Uterus (tissue), 4 donors: Measurements from ENCODE around the gene LRRC37A3. TPM values are rescaled to one million over a fixed set of nuclear protein-coding genes. Genes with fewer than 3 reads are reported as not detected.
"Not testable (repeated sequence)": the region's sequence is repeated elsewhere in the genome, so short reads cannot be mapped to it uniquely, and the experiment has no call there.

Experiments used
- DNase-seq, 2 donors: peaks; one replicate each; pipeline ENCODE4 v3.0.0-alpha.2; 2019 to 2020
- H3K27ac ChIP-seq, 2 donors: fragments of 200-600 bp; sonication (generic); 1 replicate in 1 of 2; 2 replicates in 1 of 2; pipeline ENCODE4 v1.5.1; 2016 to 2018
- H3K27me3 ChIP-seq, 2 donors: fragments of 200-600 bp; sonication (generic); one replicate each; pipeline ENCODE4 v1.5.1; 2018 to 2019; ENCODE audit warnings: control low read depth in 1 of 2
- H3K36me3 ChIP-seq, 2 donors: fragments of 200-600 bp; sonication (generic); one replicate each; pipeline ENCODE4 v1.5.1; 2019; ENCODE audit warnings: control low read depth in 1 of 2
- H3K4me1 ChIP-seq, 2 donors: fragments of 200-600 bp; sonication (generic); one replicate each; pipeline ENCODE4 v1.5.1; 2018 to 2019; ENCODE audit warnings: control low read depth in 1 of 2
- H3K4me3 ChIP-seq, 2 donors: fragments of 200-600 bp; sonication (generic); 1 replicate in 1 of 2; 2 replicates in 1 of 2; pipeline ENCODE4 v1.5.1; 2018 to 2019; ENCODE audit warnings: mild to moderate bottlenecking in 1 of 2
- H3K9me3 ChIP-seq, 2 donors: fragments of 200-600 bp; sonication (generic); one replicate each; pipeline ENCODE4 v1.5.1; 2019; ENCODE audit warnings: control low read depth in 1 of 2
- CTCF ChIP-seq, 4 experiments: fragments of 200-600 bp in 2 of 4; fragments of 450-650 bp in 2 of 4; sonication (generic) in 2 of 4; IDR thresholded peaks; one replicate each; pipeline ENCODE4 v1.5.1; 2016 to 2019; ENCODE audit warnings: antibody characterized with exemption in 4 of 4, mild to moderate bottlenecking in 2 of 4, moderate library complexity in 1 of 4
- POLR2A ChIP-seq, 2 donors: fragments of 450-650 bp; IDR thresholded peaks; one replicate each; pipeline ENCODE4 v1.6.1; 2016; ENCODE audit warnings: antibody characterized with exemption in 2 of 2, mild to moderate bottlenecking in 1 of 2, moderate library complexity in 1 of 2
- intact Hi-C: fragments of 100-400 bp; cut with DNase I; formaldehyde crosslinking; loops from one replicate; pipeline ENCODE4 v1.15.1; 2023; ENCODE audit warnings: low total_unique reads
- total RNA-seq, 4 donors: library from RNA; depleted of rRNA in 3 of 4; stranded (reverse); fragments of >200 nt in 3 of 4; gene quantifications; one replicate each; pipeline versions ENCODE4 v1.1.0 to v1.2.4, GENCODE V29; 2014 to 2023
- donor health status: DM: yes; HTN: yes; CAD: no.

Gene LRRC37A3
- total RNA-seq: 10 to 100 TPM in 2 of 4 donors, 1 to 10 TPM in 2; 2.1 to 47.9 (median 9.9) TPM

- TF ChIP-seq CTCF (IDR thresholded peaks at IDR 0.05) (peak; percentile 79 to 99 (median 98)), POLR2A (IDR thresholded peaks at IDR 0.05) (peak; percentile 82 to 83)
- H3K27me3 ChIP-seq, H3K36me3 ChIP-seq, H3K9me3 ChIP-seq, intact Hi-C loops, H3K4me1 ChIP-seq: not testable (repeated sequence)
- Histone ChIP-seq H3K4me3 (peak within 1 kb of the TSS; percentile 54 to 99), H3K27ac (peak within 1 kb of the TSS; percentile 94 to 95)
- DNase-seq: peak; percentile 97 to 100
Measured at GRCh38 chr17:64919289-64920025, at the start of gene LRRC37A3. Gene LRRC37A3 (minus strand): TSS chr17:64919478. CDS start chr17:64897257, 22,221 bp downstream.

GRCh38 chr17:64965873-64966287, 46.6 kb upstream of the LRRC37A3 start:
- peak; percentile 50 to 64 for DNase-seq
- H3K27me3 ChIP-seq, H3K9me3 ChIP-seq, H3K36me3 ChIP-seq, intact Hi-C loops, H3K4me1 ChIP-seq: not testable (repeated sequence)
- peak overlapping the region; percentile 33 to 56 for H3K27ac ChIP-seq
- TF ChIP-seq CTCF (IDR thresholded peaks at IDR 0.05): peak in 3 of 4 experiments; percentile 13 to 45 (median 19)
- peak overlapping the region in 1 of 2 donors; percentile 31 for H3K4me3 ChIP-seq

DNA sequence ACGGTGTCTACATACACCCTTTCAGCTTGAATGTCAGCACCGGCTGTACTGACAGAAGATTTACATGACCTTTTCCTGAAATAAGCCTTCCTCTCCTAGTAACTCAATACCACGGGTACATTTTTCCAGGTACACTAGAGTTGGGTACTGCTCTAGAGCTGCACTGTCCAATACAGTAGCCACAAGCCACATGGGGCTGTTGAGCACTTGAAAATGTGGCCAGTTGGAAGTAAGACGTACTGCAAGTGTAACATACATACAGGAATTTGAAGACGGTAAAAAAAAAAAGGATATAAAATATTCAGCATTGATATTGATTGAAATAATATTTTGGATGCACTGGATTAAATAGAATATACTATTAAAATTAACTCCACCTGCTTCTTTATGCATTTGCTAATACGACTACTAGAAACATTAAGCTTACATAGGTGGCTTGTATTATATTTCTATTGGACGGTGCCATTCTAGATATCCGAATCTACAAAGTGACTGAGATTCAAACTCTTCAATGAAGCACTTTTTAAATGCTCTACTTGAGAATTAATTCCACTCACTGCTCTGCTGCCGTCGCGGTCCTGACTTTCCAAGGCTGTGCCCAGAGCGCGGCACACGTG, 46.1 kb upstream of the LRRC37A3 start:
- H3K4me1 ChIP-seq, DNase-seq, intact Hi-C loops, H3K9me3 ChIP-seq, H3K36me3 ChIP-seq, H3K27me3 ChIP-seq: not testable (repeated sequence)
- peak overlapping the region; percentile 33 to 56 for H3K27ac ChIP-seq
- H3K4me3 ChIP-seq: peak overlapping the region in 1 of 2 donors; percentile 31

DNA sequence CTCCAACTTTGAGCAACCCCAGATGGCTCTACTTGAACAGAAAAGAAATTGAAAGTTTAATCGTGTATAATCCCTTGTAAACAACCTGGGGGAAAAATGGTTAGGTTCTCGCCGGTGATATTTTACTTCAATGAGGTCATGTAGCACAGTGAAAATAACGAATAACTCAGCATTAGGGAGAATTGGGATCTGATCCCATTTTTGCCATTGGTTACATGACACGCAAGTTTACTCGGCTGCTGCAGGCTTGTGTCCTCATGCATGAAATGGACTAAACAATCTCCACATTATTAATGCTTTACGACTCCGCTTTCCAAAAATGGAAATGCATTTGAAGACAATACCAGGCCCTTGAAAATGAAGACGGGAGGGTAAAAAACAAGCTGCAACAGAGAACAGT, 45.5 kb upstream of the LRRC37A3 start:
- H3K27ac ChIP-seq: no peak overlapping the region

GRCh38 chr17:64963814-64964213, 44.5 kb upstream of the LRRC37A3 start:
- H3K36me3 ChIP-seq, H3K27ac ChIP-seq, DNase-seq, H3K9me3 ChIP-seq, intact Hi-C loops, H3K27me3 ChIP-seq, H3K4me1 ChIP-seq, H3K4me3 ChIP-seq: not testable (repeated sequence)

More for the DNA sequence above, 45.5 kb upstream of the LRRC37A3 start:
- DNase-seq: no peak
- TF ChIP-seq POLR2A (IDR thresholded peaks at IDR 0.05): no peak
- TF ChIP-seq CTCF (IDR thresholded peaks at IDR 0.05): no peak
- H3K4me1 ChIP-seq: no peaks in the 10 kb centered on the region
- H3K4me3 ChIP-seq: no peak overlapping the region
- H3K27me3 ChIP-seq: no peaks in the 10 kb centered on the region
- no peaks in the 10 kb centered on the region for H3K36me3 ChIP-seq
- intact Hi-C loops: no loop called here
- H3K9me3 ChIP-seq: no peaks in the 10 kb centered on the region
